Fibroblast of skin of right quadriceps (primary cell): Measurements from ENCODE around the gene TRAPPC2L.

Experiments used
- DNase-seq: peaks from one replicate; pipeline ENCODE4 v3.0.0-alpha.2; 2013

Gene TRAPPC2L

GRCh38 chr16:88911946-88912310, 55.0 kb downstream of the TRAPPC2L start:
- DNase-seq, result no peak
